Measurements from ENCODE around the gene PDZD2.

GRCh38 chr5:31755676-31756230 is 116.8 kb downstream of the PDZD2 start:
- TF ChIP-seq, protein P1, sequence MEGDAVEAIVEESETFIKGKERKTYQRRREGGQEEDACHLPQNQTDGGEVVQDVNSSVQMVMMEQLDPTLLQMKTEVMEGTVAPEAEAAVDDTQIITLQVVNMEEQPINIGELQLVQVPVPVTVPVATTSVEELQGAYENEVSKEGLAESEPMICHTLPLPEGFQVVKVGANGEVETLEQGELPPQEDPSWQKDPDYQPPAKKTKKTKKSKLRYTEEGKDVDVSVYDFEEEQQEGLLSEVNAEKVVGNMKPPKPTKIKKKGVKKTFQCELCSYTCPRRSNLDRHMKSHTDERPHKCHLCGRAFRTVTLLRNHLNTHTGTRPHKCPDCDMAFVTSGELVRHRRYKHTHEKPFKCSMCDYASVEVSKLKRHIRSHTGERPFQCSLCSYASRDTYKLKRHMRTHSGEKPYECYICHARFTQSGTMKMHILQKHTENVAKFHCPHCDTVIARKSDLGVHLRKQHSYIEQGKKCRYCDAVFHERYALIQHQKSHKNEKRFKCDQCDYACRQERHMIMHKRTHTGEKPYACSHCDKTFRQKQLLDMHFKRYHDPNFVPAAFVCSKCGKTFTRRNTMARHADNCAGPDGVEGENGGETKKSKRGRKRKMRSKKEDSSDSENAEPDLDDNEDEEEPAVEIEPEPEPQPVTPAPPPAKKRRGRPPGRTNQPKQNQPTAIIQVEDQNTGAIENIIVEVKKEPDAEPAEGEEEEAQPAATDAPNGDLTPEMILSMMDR (IDR thresholded peaks at IDR 0.05) = no peak
- TF ChIP-seq ZFX (IDR thresholded peaks at IDR 0.05; ENCODE audit: borderline replicate concordance) = no peak

Data from 22Rv1 (cell line).